ENCODE results near the gene TSPAN4.
A peak's percentile ranks its signal among the peaks of the same experiment; 100 is the strongest.

TSPAN4 gene

GRCh38 chr11:828506-829175 is 14.0 kb upstream of the TSPAN4 start:
- no peak for TF ChIP-seq JUND (IDR thresholded peaks at IDR 0.05; ENCODE audit: low read depth)
- no peak for DNase-seq (ENCODE audit: low read depth in 1 of 2, low spot score in 1 of 2)
- in situ Hi-C loops (cut with HindIII; ENCODE audit: low pct_unique_long_range_greater_than_20kb, low sequenced_read_pairs) = no loop called here

DNA sequence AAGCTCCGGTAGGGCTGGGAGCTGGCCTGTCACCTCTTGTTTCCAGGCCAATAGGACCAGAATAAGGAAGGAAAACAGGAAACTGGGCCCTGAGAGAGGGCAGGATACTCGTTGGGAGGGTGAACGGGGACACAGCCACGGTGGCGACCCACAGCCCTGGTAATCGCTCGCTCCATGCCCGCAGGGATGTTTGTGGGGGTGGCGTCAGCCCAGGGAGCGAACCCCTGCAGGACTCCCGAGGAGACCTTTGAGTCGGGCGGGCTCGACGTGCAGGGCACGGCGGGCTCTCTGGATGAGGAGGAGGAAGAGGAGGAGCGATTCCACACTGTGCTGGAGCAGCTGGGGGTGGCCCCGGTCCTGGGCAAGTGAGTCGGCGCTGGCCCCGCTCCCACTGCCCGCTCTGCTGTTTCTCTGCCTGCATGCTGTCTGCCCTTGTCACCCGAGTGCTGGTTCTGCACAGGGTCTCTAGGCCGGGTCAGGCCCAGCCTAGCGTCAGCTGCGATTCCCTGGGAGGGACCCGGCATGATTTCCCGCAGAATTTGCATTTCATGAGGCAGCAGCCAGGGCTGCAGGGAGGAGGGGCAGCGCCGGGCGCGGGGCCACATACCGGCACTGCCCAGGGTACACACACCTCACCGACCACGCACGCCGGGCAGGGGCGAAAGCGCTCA is 13.3 kb upstream of the TSPAN4 start:
- peak in 1 of 2 experiments; percentile 69 for DNase-seq (ENCODE audit: low read depth in 1 of 2, low spot score in 1 of 2)
- TF ChIP-seq JUND (IDR thresholded peaks at IDR 0.05; ENCODE audit: low read depth) = no peak
- in situ Hi-C loops (cut with HindIII; ENCODE audit: low pct_unique_long_range_greater_than_20kb, low sequenced_read_pairs) = no loop called here

DNA sequence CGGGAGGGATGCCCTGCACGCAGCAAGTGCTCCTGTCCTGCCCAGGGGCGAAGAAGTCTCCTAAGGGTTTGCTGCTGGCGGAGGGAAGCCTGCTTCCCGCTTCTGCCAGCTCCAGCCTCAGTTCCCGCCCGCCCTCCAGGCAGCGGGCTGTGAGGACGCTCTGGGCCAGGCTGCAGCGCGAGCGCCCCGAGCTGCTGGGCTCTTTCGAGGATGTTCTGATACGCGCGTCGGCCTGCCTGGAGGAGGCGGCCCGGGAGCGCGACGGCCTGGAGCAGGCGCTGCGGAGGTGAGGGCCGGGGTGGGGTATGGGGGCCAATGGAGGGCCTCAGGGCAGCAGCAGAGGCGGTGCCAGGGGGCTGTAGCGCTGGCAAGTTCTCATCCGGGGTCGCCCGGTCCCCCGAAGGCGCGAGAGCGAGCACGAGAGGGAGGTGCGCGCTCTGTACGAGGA is 12.8 kb upstream of the TSPAN4 start:
- no peak for TF ChIP-seq JUND (IDR thresholded peaks at IDR 0.05; ENCODE audit: low read depth)
- no peak for DNase-seq (ENCODE audit: low read depth in 1 of 2, low spot score in 1 of 2)
- in situ Hi-C loops (cut with HindIII; ENCODE audit: low pct_unique_long_range_greater_than_20kb, low sequenced_read_pairs) = no loop called here

DNA sequence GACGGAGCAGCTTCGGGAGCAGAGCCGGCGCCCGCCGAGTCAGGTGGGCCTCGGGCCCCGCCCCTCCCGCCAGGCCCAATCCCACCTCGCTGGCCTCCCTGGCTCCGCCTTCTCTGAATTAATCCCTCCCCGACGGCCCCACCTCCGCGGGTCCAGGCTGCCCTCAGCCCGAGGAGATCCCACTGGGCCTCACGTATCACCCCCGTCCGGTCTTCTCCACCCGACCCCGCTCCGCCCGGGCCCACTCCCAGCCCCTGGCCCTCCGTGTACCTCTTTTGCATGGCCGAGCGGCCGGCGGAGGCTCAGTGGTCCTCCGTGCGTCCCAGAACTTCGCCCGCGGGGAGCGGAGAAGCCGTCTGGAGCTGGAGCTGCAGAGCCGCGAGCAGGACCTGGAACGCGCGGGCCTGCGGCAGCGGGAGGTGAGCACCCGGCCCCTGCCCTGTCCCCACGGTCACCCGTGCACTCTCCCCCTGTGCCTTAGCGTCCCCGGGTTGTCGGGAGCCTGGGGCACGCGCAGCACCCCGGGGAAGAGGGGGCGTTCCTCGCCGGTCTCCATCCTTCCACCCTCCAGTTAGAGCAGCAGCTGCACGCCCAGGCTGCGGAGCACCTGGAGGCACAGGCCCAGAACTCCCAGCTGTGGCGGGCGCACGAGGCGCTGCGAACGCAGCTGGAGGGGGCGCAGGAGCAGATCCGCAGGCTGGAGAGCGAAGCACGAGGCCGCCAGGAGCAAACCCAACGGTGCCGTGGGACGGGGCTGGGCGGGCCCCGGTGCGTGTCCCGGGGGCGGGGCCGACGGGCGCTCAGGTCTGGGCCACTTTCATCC is 12.1 kb upstream of the TSPAN4 start:
- in situ Hi-C loops (cut with HindIII; ENCODE audit: low pct_unique_long_range_greater_than_20kb, low sequenced_read_pairs) = no loop called here
- no peak for TF ChIP-seq JUND (IDR thresholded peaks at IDR 0.05; ENCODE audit: low read depth)
- peak; percentile 68 to 87 for DNase-seq (ENCODE audit: low read depth in 1 of 2, low spot score in 1 of 2)

GRCh38 chr11:831118-831864 is 11.4 kb upstream of the TSPAN4 start:
- no peak for TF ChIP-seq JUND (IDR thresholded peaks at IDR 0.05; ENCODE audit: low read depth)
- no peak for DNase-seq (ENCODE audit: low read depth in 1 of 2, low spot score in 1 of 2)
- in situ Hi-C loops (cut with HindIII; ENCODE audit: low pct_unique_long_range_greater_than_20kb, low sequenced_read_pairs) = no loop called here

DNA sequence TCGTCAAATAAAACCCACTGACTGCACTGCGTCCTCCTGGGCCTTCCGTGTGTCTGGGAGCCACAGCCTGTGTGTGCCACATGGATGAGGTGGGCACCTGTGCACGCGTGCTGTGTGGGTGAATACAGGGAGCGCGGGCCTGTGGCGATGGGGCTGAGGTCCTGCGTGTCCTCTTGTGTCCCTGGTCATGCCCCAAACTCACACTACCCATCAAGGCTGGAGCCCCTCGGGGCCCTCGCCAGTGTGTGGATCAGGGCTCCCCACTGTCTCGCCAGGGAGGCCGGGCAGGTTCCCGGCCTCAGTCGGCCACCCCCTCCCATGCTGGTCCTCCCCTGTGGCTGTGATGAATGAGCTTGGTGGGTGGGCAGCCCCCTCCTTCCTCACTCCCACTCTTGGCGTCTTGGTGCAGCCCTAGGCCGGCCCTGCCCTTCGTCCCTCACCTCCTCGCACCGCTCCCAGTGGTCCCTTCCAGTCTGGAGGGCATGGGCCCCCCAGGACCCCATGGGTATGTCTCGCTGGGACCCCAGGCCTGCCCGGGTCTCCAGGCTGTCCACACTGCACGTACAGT is 10.6 kb upstream of the TSPAN4 start:
- no peak for DNase-seq (ENCODE audit: low read depth in 1 of 2, low spot score in 1 of 2)
- no peak for TF ChIP-seq JUND (IDR thresholded peaks at IDR 0.05; ENCODE audit: low read depth)
- in situ Hi-C loops (cut with HindIII; ENCODE audit: low pct_unique_long_range_greater_than_20kb, low sequenced_read_pairs) = no loop called here

DNA sequence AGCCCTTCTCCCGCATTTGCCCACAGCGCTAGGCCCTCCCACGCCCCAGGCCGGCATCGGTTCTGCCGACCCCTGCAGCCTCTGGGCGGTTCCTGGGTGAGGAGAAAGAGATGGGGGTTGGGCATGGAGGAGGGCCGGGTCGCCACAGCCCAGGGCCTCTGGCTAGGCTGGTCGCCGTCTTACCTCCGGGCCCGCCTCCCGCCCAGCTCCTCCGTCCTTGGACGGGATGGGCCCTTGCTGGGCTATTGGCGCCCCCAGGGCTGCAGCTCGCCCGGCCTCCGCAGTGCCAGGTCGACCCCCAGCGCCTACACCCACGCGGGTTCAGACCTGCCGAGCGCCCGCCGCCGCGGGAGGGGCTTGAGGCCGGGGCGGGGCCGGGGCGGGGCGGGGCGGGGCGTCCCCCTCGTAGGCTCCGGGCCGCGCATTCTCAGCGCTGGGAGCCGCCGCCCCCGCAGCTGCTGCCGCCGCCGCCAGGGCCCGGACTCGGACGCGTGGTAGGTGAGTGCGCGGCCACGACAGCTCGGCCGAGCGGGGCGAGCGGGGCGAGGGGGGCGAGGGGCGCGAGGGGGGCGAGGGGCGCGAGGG is 10.0 kb upstream of the TSPAN4 start, which contains the start of gene CD151:
CD151 (plus strand) TSS at position 424 of the 585 bp plus-strand sequence. CDS start 3,118 bp downstream, outside the sequence.
- TF ChIP-seq JUND (IDR thresholded peaks at IDR 0.05; ENCODE audit: low read depth) = no peak
- in situ Hi-C loops (cut with HindIII; ENCODE audit: low pct_unique_long_range_greater_than_20kb, low sequenced_read_pairs) = no loop called here
- peak; percentile 26 to 69 for DNase-seq (ENCODE audit: low read depth in 1 of 2, low spot score in 1 of 2)

DNA sequence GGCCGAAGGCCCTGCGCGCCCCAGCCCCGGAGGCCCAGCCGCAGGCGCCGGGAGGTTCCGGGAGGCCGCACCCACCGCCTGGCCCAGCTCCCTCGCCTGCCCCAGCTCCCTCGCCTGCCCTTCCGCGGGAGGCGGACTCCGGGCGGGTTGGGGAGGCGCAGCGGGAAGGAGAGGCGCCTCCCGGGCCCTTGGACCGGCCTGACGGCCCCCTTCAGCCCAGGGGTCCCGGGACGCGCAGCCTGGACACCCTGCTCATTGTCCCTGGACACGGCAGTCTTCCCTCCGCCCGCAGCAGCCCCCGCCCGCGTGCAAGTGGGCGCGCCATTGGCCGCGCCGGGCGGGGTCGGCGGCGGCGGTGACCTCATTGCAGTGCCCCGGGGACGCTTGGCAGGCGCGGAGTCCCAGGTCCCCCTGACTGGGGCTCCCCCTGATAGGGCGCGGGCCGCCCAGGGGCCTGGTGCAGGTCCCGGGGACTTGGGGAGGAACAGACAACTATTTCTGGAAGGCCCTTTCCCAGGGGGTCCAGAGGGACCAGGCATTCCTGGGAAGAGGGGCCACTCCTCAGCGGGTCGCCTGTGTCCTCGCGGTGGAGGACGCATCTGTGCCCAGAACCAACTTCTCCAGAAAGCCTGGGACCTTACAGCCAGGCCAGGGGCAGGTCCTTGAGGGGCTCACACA is 9.4 kb upstream of the TSPAN4 start:
- TF ChIP-seq JUND (IDR thresholded peaks at IDR 0.05; ENCODE audit: low read depth) = no peak
- DNase-seq (ENCODE audit: low read depth in 1 of 2, low spot score in 1 of 2) = no peak
- in situ Hi-C loops (cut with HindIII; ENCODE audit: low pct_unique_long_range_greater_than_20kb, low sequenced_read_pairs) = no loop called here

DNA sequence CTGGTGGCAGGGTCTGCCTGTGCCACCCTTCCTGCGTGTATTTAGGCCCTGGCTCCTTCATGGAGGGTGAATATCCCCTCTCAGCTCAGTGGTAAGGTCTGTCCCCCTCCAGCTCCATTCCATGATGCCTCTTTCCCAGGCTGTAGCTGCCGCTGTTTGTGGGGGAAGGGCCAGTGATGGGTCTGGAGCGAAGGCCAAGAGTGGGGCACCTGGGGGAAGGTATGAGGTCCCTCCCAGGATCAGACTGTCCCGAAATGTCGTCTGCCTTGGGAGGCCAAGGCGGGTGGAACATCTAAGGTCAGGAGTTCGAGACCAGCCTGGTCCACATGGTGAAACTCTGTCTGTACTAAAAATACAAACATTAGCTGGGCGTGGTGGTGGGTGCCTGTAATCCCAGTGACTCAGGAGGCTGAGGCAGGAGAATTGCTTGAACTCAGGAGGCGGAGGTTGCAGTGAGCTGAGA is 8.8 kb upstream of the TSPAN4 start:
- no peak for TF ChIP-seq JUND (IDR thresholded peaks at IDR 0.05; ENCODE audit: low read depth)
- DNase-seq (ENCODE audit: low read depth in 1 of 2, low spot score in 1 of 2) = no peak
- in situ Hi-C loops (cut with HindIII; ENCODE audit: low pct_unique_long_range_greater_than_20kb, low sequenced_read_pairs) = no loop called here

DNA sequence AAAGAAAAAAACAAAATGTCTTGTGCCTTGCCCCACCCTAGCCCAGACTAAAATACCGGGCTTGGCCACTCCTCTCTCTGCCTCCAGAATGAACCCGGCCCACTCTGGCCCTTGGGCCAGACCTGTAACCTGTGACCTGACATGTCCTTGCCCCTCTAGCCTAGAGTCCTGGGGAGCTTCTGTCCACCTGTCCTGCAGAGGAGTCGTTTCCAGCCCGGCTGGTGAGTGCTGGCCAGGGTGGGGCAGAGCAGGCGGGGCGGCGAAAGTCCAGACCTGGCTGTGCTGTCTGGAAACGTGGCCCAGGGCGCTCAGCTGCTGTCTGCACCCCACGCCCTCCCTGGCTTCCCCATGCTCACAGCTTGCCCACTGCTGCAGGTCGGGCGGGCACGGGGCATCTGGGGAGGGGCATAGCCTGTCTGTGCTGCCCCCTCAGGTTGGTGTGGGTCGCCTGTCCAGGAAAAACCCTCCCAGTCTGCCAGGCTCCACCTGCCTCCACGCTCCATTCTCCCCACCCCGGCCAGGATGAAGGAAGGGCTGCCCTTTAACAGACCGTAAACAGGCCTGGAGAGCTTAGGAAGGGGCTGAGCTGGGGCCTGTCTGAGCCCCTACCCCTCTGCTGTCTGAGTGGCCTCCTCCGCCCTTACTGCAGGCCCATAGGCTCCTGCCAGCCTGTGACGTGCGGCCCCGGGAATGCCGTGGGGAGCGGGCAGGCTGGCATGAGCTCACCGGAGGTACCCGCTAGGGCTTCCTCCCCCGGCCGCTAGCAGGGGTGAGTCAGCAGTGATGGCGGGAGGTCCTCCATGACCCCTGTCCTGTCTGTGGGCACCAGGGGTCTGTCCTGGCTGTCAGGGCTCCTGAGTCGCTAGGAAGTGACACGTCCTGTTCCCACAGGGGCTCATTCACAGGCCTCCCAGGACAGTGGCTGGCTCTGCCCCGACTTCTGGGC is 8.0 kb upstream of the TSPAN4 start:
- in situ Hi-C loops (cut with HindIII; ENCODE audit: low pct_unique_long_range_greater_than_20kb, low sequenced_read_pairs) = no loop called here
- peak; percentile 18 to 59 for DNase-seq (ENCODE audit: low read depth in 1 of 2, low spot score in 1 of 2)
- no peak for TF ChIP-seq JUND (IDR thresholded peaks at IDR 0.05; ENCODE audit: low read depth)

Data from T47D (cell line).